Osteocyte (in vitro differentiated cells): ENCODE results near the gene EME2. TPM values are rescaled to one million over a fixed set of nuclear protein-coding genes. Genes with fewer than 3 reads are reported as not detected.

Experiments
- DNase-seq: peaks from one replicate; pipeline ENCODE4 v3.0.0; 2021; ENCODE audit warnings: mixed read lengths; ENCODE audit not compliant: unreplicated experiment; ENCODE audit errors: extremely low spot score
- H3K27ac Mint-ChIP-seq: one replicate; pipeline ENCODE4 v1.8.0; 2021; ENCODE audit warnings: mild to moderate bottlenecking, mixed read lengths; ENCODE audit not compliant: unreplicated experiment
- H3K27me3 Mint-ChIP-seq: one replicate; pipeline ENCODE4 v1.8.0; 2021; ENCODE audit warnings: mixed read lengths; ENCODE audit not compliant: unreplicated experiment
- H3K36me3 Mint-ChIP-seq: one replicate; pipeline ENCODE4 v1.8.0; 2021; ENCODE audit warnings: mixed read lengths; ENCODE audit not compliant: unreplicated experiment
- H3K4me1 Mint-ChIP-seq: one replicate; pipeline ENCODE4 v1.8.0; 2021; ENCODE audit warnings: mixed read lengths; ENCODE audit not compliant: unreplicated experiment
- H3K4me3 Mint-ChIP-seq: one replicate; pipeline ENCODE4 v1.8.0; 2021; ENCODE audit warnings: mild to moderate bottlenecking, moderate library complexity, mixed read lengths; ENCODE audit not compliant: unreplicated experiment
- H3K9me3 Mint-ChIP-seq: one replicate; pipeline ENCODE4 v1.8.0; 2021; ENCODE audit warnings: mixed read lengths; ENCODE audit not compliant: unreplicated experiment
- total RNA-seq: library from RNA; stranded (reverse); gene quantifications from 2 replicates; pipeline ENCODE4 v1.2.1, GENCODE V29; 2021
- TF ChIP-seq, protein P1 (sequence below): fragments of 200-600 bp; sonication (generic); IDR thresholded peaks from 2 replicates; pipeline ENCODE4 v1.5.0; 2021; ENCODE audit warnings: antibody characterized with exemption, mild to moderate bottlenecking, moderate library complexity

EME2 gene
- total RNA-seq, 1 donor from 2014 or later: 21.5 TPM

DNA sequence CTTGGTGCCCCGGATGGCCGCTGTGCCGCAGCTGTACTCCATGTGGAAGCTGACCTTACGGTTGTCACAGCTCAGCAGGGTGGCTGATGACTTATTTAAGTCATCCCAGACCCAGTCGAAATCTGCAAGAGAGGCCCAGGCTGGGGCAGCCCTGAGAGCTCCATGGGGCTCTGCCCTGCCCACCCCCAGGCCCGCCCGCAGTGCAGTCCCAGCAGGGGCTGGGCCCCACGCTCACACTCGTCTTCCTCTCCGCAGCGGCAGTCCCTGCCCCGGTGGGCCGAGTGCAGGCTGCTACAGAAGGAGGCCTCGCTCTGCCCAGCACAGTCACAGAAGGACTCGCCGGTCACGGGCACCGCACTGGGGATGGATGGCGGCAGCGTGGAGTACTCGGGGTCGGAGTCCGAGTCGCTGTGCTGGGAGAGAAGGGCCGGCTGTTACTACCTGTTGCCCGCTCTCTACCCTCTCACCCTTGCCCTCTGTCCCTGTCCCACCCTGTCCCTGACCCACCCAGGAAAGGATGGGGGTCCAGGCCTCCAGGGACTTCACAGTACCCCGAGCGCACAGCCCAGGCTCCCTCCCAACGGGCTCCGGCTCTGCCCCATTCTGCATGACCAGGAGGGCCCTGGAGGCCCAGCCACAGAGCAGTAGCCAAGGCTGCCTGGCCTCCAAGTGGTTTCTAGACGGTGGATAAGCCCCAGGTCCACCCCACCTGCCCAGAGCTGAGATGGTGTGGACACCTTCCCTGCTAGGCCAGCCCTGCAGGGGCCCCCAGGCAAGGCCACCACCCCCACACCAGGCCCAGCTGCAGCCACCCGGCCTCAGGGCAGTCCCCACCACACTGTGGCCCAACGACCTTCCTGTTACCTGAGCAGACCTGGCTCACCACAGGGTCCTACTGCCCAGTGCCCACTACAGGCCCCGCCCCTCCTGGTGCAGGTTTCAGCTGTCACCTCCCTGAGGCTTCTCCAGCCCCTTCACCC is 5.9 kb downstream of the EME2 start:
- peaks cover 25% of the 10 kb centered on the region for H3K4me1 Mint-ChIP-seq
- no peaks in the 10 kb centered on the region for H3K9me3 Mint-ChIP-seq
- H3K27ac Mint-ChIP-seq: no peak overlapping the region
- no peaks in the 10 kb centered on the region for H3K36me3 Mint-ChIP-seq
- H3K27me3 Mint-ChIP-seq: no peaks in the 10 kb centered on the region
- no peak for DNase-seq
- TF ChIP-seq, protein P1, sequence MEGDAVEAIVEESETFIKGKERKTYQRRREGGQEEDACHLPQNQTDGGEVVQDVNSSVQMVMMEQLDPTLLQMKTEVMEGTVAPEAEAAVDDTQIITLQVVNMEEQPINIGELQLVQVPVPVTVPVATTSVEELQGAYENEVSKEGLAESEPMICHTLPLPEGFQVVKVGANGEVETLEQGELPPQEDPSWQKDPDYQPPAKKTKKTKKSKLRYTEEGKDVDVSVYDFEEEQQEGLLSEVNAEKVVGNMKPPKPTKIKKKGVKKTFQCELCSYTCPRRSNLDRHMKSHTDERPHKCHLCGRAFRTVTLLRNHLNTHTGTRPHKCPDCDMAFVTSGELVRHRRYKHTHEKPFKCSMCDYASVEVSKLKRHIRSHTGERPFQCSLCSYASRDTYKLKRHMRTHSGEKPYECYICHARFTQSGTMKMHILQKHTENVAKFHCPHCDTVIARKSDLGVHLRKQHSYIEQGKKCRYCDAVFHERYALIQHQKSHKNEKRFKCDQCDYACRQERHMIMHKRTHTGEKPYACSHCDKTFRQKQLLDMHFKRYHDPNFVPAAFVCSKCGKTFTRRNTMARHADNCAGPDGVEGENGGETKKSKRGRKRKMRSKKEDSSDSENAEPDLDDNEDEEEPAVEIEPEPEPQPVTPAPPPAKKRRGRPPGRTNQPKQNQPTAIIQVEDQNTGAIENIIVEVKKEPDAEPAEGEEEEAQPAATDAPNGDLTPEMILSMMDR: no peak
- H3K4me3 Mint-ChIP-seq: no peak overlapping the region

- Mint-ChIP-seq H3K36me3 (no peaks in the 10 kb centered on the region), H3K4me1 (peaks cover 27% of the 10 kb centered on the region), H3K9me3 (no peaks in the 10 kb centered on the region), H3K4me3 (no peak overlapping the region), H3K27ac (no peak overlapping the region), H3K27me3 (no peaks in the 10 kb centered on the region)
- TF ChIP-seq, protein P1: no peak
- no peak for DNase-seq
These were observed 6.7 kb downstream of the EME2 start for GRCh38 chr16:1779234-1779701.

GRCh38 chr16:1779741-1780676 is 7.4 kb downstream of the EME2 start:
- Mint-ChIP-seq H3K4me1 (peaks cover 26% of the 10 kb centered on the region), H3K9me3 (no peaks in the 10 kb centered on the region), H3K27ac (no peak overlapping the region), H3K27me3 (no peaks in the 10 kb centered on the region), H3K4me3 (peak overlapping the region; percentile 18), H3K36me3 (no peaks in the 10 kb centered on the region)
- TF ChIP-seq, protein P1: no peak
- no peak for DNase-seq

GRCh38 chr16:1780677-1781072 is 8.1 kb downstream of the EME2 start:
- DNase-seq: no peak
- H3K4me1 Mint-ChIP-seq: peaks cover 26% of the 10 kb centered on the region
- TF ChIP-seq, protein P1: no peak
- H3K27ac Mint-ChIP-seq: no peak overlapping the region
- no peaks in the 10 kb centered on the region for H3K9me3 Mint-ChIP-seq
- H3K27me3 Mint-ChIP-seq: no peaks in the 10 kb centered on the region
- no peaks in the 10 kb centered on the region for H3K36me3 Mint-ChIP-seq
- peak overlapping the region; percentile 87 for H3K4me3 Mint-ChIP-seq
